Testis (tissue), 2 donors: ENCODE results near the gene SEPTIN5.

Experiments
- CTCF ChIP-seq, 3 experiments: fragments of 450-650 bp in 2 of 3; fragments of 200-600 bp in 1 of 3; sonication (generic) in 1 of 3; IDR thresholded peaks; one replicate each; pipeline ENCODE4 v1.5.1; 2016 to 2019; ENCODE audit warnings: antibody characterized with exemption in 3 of 3, mild to moderate bottlenecking in 2 of 3, moderate library complexity in 1 of 3
- POLR2A ChIP-seq: fragments of 450-650 bp; IDR thresholded peaks from one replicate; pipeline ENCODE4 v1.6.1; 2017; ENCODE audit warnings: antibody characterized with exemption, mild to moderate bottlenecking, moderate library complexity

GRCh38 chr22:19717181-19717580 is 2.9 kb downstream of the SEPTIN5 start:
- TF ChIP-seq CTCF (IDR thresholded peaks at IDR 0.05) (no peak), POLR2A (no peak)
